ENCODE measurements around the gene A4GALT. TPM values are rescaled to one million over a fixed set of nuclear protein-coding genes. Genes with fewer than 3 reads are reported as not detected.

Gene A4GALT
- total and polyA plus RNA-seq, 2 experiments from 2014 or later: 14.8 to 18.6 TPM

DNA sequence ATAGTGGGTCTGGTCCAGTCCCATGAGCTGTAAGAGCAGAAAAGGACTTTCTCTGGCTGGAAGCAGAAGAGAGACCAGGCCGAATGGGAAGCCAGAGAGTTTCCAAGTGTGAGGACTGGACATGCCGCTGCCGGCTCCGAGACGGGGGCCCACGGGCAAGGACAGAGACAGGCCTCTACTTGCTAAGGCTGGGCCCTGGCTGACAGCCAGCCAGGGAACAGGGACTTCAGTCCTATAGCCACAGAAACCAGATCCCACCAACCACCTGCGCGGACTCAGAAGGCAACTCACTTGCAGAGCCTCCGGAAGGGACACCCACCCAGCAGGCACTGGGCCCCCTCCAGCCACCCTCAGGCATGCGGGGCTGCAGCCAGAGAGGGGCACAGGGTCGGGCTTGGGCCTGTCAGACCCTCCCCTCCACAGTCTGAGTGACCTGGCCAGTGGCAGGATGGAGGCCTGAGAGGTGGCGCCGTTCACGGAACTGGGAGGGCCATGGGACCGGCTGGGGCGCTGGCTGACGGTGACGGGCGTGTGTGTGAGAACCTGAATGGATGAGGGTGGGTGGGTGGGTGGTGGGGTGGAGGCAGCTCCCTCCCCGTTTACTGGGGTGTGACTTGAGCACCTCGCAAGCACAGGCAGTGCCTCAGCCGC, 47.8 kb upstream of the A4GALT start:
- H3K9me3 ChIP-seq (ENCODE audit: low read depth): no peaks in the 10 kb centered on the region
- no peaks in the 10 kb centered on the region for H3K36me3 ChIP-seq (ENCODE audit: low read depth)
- H3K27me3 ChIP-seq (replicated peaks; ENCODE audit: insufficient read depth): no peaks in the 10 kb centered on the region
- H3K9me2 ChIP-seq (ENCODE audit: insufficient read depth): no peaks in the 10 kb centered on the region
- WGBS, 2 experiments (ENCODE audit: low coverage in 1 of 2, low lambda C conversion rate in 2 of 2, missing lambda C conversion rate in 2 of 2): 88% methylated on average over 20 to 22 of the region's 22 CpGs
- H3K9ac ChIP-seq: no peak overlapping the region
- in situ Hi-C loops (cut with MboI): no loop called here
- H3K4me1 ChIP-seq (ENCODE audit: insufficient read depth): no peaks in the 10 kb centered on the region
- no peak for DNase-seq
- no peak overlapping the region for H3K4me2 ChIP-seq (ENCODE audit: unreplicated experiment)
- no peaks in the 10 kb centered on the region for H3K79me2 ChIP-seq (ENCODE audit: insufficient read depth)
- no peaks in the 10 kb centered on the region for H4K20me1 ChIP-seq (ENCODE audit: insufficient read depth)
- no peak overlapping the region for H2AFZ ChIP-seq
- no peak overlapping the region for H3K4me3 ChIP-seq
- H3K27ac ChIP-seq: no peak overlapping the region
- H3F3A ChIP-seq (ENCODE audit: insufficient read depth): no peaks in the 10 kb centered on the region; the same call in 1 of the 2 replicates
- TF ChIP-seq EZH2phosphoT487 (IDR thresholded peaks at IDR 0.05; ENCODE audit: insufficient read depth, low read depth) (no peak), EZH2 (IDR thresholded peaks at IDR 0.05; ENCODE audit: insufficient read depth, poor library complexity, severe bottlenecking) (no peak)

DNA sequence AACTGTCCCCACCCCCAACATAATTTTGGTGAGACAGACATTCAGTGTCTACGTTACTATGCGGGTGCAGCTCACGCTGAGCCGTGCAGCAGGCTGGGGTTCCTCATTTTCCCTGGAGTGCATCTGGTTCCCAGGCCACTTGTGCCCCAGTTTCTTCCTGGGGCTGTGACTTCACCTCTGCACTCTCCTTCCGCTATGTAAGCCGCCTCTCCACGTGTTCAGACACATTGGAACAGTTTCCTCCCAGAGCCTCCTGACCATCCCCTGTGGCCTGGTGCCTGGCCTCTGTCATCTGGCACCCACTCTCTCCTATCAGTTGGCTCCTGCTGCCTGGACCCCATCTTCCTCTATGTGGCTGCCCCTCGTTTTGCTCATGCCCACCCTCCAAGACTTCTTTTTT, 46.2 kb upstream of the A4GALT start:
- no peaks in the 10 kb centered on the region for H3K4me1 ChIP-seq (ENCODE audit: insufficient read depth)
- H3K9me2 ChIP-seq (ENCODE audit: insufficient read depth): no peaks in the 10 kb centered on the region
- no peaks in the 10 kb centered on the region for H3K27me3 ChIP-seq (replicated peaks; ENCODE audit: insufficient read depth)
- no peak for TF ChIP-seq EZH2 (IDR thresholded peaks at IDR 0.05; ENCODE audit: insufficient read depth, poor library complexity, severe bottlenecking)
- TF ChIP-seq EZH2phosphoT487 (IDR thresholded peaks at IDR 0.05; ENCODE audit: insufficient read depth, low read depth): no peak
- no peak overlapping the region for H2AFZ ChIP-seq
- H3K27ac ChIP-seq: no peak overlapping the region
- H3K9ac ChIP-seq: no peak overlapping the region
- no peak for DNase-seq
- H3K9me3 ChIP-seq (ENCODE audit: low read depth): no peaks in the 10 kb centered on the region
- no peak overlapping the region for H3K4me2 ChIP-seq (ENCODE audit: unreplicated experiment)
- 73 to 74% methylated on average over 8 of the region's 8 CpGs for WGBS, 2 experiments (ENCODE audit: low coverage in 1 of 2, low lambda C conversion rate in 2 of 2, missing lambda C conversion rate in 2 of 2)
- no peak overlapping the region for H3K4me3 ChIP-seq
- H4K20me1 ChIP-seq (ENCODE audit: insufficient read depth): no peaks in the 10 kb centered on the region
- no peaks in the 10 kb centered on the region for H3K36me3 ChIP-seq (ENCODE audit: low read depth)
- no peaks in the 10 kb centered on the region for H3K79me2 ChIP-seq (ENCODE audit: insufficient read depth)
- H3F3A ChIP-seq (ENCODE audit: insufficient read depth): no peaks in the 10 kb centered on the region; the same call in 1 of the 2 replicates
- in situ Hi-C loops (cut with MboI): no loop called here

DNA sequence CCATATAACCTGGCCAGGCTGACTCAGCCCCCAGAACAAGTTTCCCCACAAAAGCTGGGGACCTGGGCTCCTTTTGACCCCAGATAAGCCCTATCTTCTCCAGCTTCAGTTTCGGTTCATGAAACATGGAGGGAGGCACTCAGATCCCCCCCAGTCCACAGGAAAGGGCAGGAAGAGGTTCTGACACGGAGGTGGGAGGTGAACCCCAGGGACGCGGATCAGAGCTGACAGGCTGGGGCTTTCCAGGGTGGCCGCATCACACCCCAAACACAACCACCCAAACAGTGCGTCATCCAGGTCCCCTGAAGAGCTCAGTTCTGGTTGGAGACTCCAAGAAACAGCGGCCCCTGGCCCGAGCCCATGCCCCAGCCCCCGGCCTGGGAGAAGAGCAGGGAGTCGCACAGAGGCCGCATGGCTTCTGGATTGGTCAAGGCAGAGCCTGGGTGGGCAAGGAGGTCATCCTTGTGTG, 44.3 kb upstream of the A4GALT start:
- Histone ChIP-seq H3K36me3 (ENCODE audit: low read depth) (no peaks in the 10 kb centered on the region), H3K4me1 (ENCODE audit: insufficient read depth) (no peaks in the 10 kb centered on the region), H3K9ac (no peak overlapping the region), H3K79me2 (ENCODE audit: insufficient read depth) (no peaks in the 10 kb centered on the region), H3K27ac (no peak overlapping the region), H3F3A (ENCODE audit: insufficient read depth) (no peaks in the 10 kb centered on the region), H4K20me1 (ENCODE audit: insufficient read depth) (no peaks in the 10 kb centered on the region), H3K9me3 (ENCODE audit: low read depth) (no peaks in the 10 kb centered on the region), H3K9me2 (ENCODE audit: insufficient read depth) (no peaks in the 10 kb centered on the region), H2AFZ (no peak overlapping the region), H3K4me2 (ENCODE audit: unreplicated experiment) (no peak overlapping the region), H3K4me3 (no peak overlapping the region), H3K27me3 (replicated peaks; ENCODE audit: insufficient read depth) (no peaks in the 10 kb centered on the region)
- in situ Hi-C loops (cut with MboI): no loop called here
- DNase-seq: no peak
- whole genome bisulfite sequencing, 2 experiments (ENCODE audit: low coverage in 1 of 2, low lambda C conversion rate in 2 of 2, missing lambda C conversion rate in 2 of 2): 87 to 90% methylated on average over 11 of the region's 11 CpGs
- TF ChIP-seq EZH2 (IDR thresholded peaks at IDR 0.05; ENCODE audit: insufficient read depth, poor library complexity, severe bottlenecking): no peak
- no peak for TF ChIP-seq EZH2phosphoT487 (IDR thresholded peaks at IDR 0.05; ENCODE audit: insufficient read depth, low read depth)

DNA sequence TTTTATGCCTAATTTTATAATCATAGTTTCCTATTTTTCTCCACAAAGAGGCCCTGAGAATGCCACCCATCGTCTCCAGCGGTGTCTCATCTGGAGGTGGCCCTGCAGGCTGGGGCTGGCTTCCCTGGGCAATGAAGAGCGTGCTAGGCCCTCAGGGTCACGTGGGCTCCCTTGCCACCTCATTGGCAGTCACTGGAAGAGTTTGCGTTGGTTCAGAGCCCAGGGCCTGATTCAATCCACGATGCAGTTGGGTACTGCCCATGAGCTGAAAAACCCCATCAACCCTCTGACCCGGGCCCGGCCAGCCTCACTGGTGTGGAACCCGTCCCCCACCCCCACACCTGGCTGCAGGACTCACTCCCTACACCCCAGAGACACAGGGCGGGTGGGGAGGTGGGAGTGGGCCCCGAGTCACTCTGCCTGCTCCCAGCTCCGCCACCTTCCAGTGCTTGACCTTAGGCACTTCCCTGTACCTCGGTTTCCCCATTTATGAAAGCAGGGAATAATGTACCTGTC, 43.4 kb upstream of the A4GALT start:
- Histone ChIP-seq H3K9me2 (ENCODE audit: insufficient read depth) (no peaks in the 10 kb centered on the region), H2AFZ (no peak overlapping the region), H3K79me2 (ENCODE audit: insufficient read depth) (no peaks in the 10 kb centered on the region), H3K27ac (no peak overlapping the region), H3K9ac (no peak overlapping the region), H3K9me3 (ENCODE audit: low read depth) (no peaks in the 10 kb centered on the region), H3K4me2 (ENCODE audit: unreplicated experiment) (no peak overlapping the region), H3K4me3 (no peak overlapping the region), H3F3A (ENCODE audit: insufficient read depth) (no peaks in the 10 kb centered on the region), H3K36me3 (ENCODE audit: low read depth) (no peaks in the 10 kb centered on the region), H4K20me1 (ENCODE audit: insufficient read depth) (no peaks in the 10 kb centered on the region), H3K4me1 (ENCODE audit: insufficient read depth) (no peaks in the 10 kb centered on the region), H3K27me3 (replicated peaks; ENCODE audit: insufficient read depth) (no peaks in the 10 kb centered on the region)
- no peak for DNase-seq
- 82 to 88% methylated on average over 13 of the region's 13 CpGs for WGBS, 2 experiments (ENCODE audit: low coverage in 1 of 2, low lambda C conversion rate in 2 of 2, missing lambda C conversion rate in 2 of 2)
- in situ Hi-C loops (cut with MboI): no loop called here
- no peak for TF ChIP-seq EZH2 (IDR thresholded peaks at IDR 0.05; ENCODE audit: insufficient read depth, poor library complexity, severe bottlenecking)
- no peak for TF ChIP-seq EZH2phosphoT487 (IDR thresholded peaks at IDR 0.05; ENCODE audit: insufficient read depth, low read depth)
